IPS-20b (cell line): ENCODE data around the gene NR2E1.

Experiments
- H3K27ac ChIP-seq: one replicate; pipeline ENCODE4 v1.5.1; 2013; ENCODE audit warnings: low read length
- H3K27me3 ChIP-seq: 2 replicates; pipeline ENCODE4 v1.6.1; 2013; ENCODE audit warnings: mild to moderate bottlenecking, low read length, inconsistent platforms; ENCODE audit not compliant: insufficient read depth
- H3K36me3 ChIP-seq: 2 replicates; pipeline ENCODE4 v1.6.1; 2013; ENCODE audit warnings: low read depth, mild to moderate bottlenecking, inconsistent platforms, low read length, moderate library complexity; ENCODE audit not compliant: insufficient read depth
- H3K4me1 ChIP-seq: 2 replicates; pipeline ENCODE4 v1.6.1; 2013; ENCODE audit warnings: mild to moderate bottlenecking, control low read depth, inconsistent platforms, low read length, moderate library complexity; ENCODE audit not compliant: insufficient read depth
- H3K4me3 ChIP-seq: 2 replicates; pipeline ENCODE4 v1.5.1; 2013; ENCODE audit warnings: mild to moderate bottlenecking, low read length, inconsistent platforms
- H3K9ac ChIP-seq: 2 replicates; pipeline ENCODE4 v1.6.1; 2013; ENCODE audit warnings: low read depth, mild to moderate bottlenecking, inconsistent platforms, low read length, moderate library complexity
- H3K9me3 ChIP-seq: 2 replicates; pipeline ENCODE4 v1.6.1; 2013; ENCODE audit warnings: mild to moderate bottlenecking, low read depth, low read length, inconsistent platforms; ENCODE audit not compliant: insufficient read depth

The NR2E1 gene

DNA sequence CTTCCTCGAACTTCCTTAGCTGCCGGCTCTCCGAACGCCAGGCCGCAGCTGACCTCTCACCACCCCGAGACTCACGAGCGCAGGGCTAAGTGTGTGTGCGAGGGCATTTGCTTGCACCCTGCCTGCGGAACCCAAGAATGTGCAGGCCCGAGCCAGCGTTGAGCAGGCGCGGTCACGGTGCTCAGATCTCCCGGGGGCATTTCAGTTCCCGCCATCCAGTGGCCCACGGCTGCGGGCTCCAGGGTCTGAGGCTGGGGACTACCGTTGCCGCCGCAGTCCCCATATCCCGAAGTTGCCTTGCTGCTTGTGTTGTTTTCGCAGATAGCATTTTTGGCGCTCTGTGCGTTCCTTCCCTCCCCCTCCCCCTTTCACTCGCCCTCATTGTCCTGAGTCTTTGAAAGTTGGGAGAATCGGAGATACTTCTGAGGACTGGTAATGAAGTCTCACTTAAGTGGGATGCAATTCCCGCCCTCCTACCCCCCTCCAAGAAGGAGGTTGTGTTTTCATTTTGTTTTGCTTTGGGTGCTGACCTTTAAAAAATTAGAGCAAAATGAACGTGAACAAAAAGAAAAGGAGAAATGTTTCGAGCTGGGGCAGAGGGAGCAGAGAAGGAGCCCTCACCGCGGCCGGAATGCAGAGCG lies 1.7 kb downstream of the NR2E1 start:
- Histone ChIP-seq H3K4me3 (peak overlapping the region; percentile 46; the same call in 1 of the 2 replicates), H3K4me1 (peaks cover 16% of the 10 kb centered on the region; the same call in 1 of the 2 replicates), H3K27ac (no peak overlapping the region), H3K36me3 (no peaks in the 10 kb centered on the region), H3K9me3 (peaks cover 6% of the 10 kb centered on the region; the same call in 1 of the 2 replicates), H3K27me3 (peaks cover 100% of the 10 kb centered on the region), H3K9ac (no peak overlapping the region)

GRCh38 chr6:108168090-108168463 lies 2.3 kb downstream of the NR2E1 start:
- Histone ChIP-seq H3K9ac (no peak overlapping the region), H3K36me3 (no peaks in the 10 kb centered on the region), H3K4me1 (peaks cover 16% of the 10 kb centered on the region; the same call in 1 of the 2 replicates), H3K4me3 (peak overlapping the region; percentile 46; the same call in 1 of the 2 replicates), H3K9me3 (peaks cover 6% of the 10 kb centered on the region; the same call in 1 of the 2 replicates), H3K27ac (no peak overlapping the region), H3K27me3 (peaks cover 100% of the 10 kb centered on the region)

- Histone ChIP-seq H3K9ac (no peak overlapping the region), H3K36me3 (no peaks in the 10 kb centered on the region), H3K27me3 (peaks cover 100% of the 10 kb centered on the region)
These were observed 3.0 kb downstream of the NR2E1 start for GRCh38 chr6:108168501-108169463.

DNA sequence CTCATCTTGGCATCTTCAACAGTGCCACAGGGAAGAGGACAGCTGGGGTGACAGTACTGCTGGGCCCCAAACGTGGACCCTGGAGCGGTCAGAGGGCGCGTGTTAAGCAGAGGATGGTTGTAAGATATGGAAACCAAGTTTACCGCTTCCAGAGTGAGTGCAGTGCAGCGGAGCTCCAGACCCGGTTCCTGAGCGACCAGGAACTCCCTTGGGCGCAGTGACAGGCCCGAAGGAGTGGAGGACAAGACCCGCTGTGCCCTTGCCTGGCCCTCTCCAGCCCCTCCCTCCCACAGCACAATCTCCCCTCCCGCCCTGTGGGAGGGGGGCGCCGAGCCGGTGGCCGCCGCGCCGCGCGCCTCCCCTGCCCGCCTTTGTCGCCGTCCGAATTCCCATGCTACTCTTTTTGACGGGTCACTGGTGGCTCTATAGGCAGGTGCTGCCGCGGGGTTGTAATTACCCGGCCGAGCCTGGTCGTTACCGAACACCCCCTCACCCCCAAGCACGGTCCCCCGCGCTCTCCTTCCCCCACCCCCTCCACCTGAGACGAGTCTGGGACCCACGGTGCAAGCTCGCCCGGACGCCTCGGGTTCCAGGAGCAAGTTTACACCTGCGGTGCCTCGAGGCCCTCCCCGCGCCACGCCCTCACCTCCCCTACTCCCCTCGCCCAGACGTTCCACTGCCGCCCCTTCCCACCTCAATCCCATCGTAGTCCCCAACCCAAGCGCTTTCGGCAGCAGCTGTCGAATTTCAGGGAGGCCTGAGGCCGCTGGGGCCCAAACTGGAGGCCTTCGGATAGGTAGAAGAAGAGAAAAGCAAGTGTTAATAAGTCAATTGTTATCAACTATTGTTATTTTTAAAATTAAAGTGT lies 3.9 kb downstream of the NR2E1 start:
- no peak overlapping the region for H3K9ac ChIP-seq
- H3K27me3 ChIP-seq, result peaks cover 100% of the 10 kb centered on the region
- H3K4me1 ChIP-seq, result peaks cover 16% of the 10 kb centered on the region; the same call in 1 of the 2 replicates
- no peaks in the 10 kb centered on the region for H3K36me3 ChIP-seq
- H3K9me3 ChIP-seq, result no peaks in the 10 kb centered on the region; the same call in 1 of the 2 replicates
- H3K27ac ChIP-seq, result no peak overlapping the region
- H3K4me3 ChIP-seq, result no peak overlapping the region

More at GRCh38 chr6:108168501-108169463, 3.0 kb downstream of the NR2E1 start:
- H3K9me3 ChIP-seq, result peaks cover 4% of the 10 kb centered on the region; the same call in 1 of the 2 replicates
- peaks cover 16% of the 10 kb centered on the region; the same call in 1 of the 2 replicates for H3K4me1 ChIP-seq
- H3K27ac ChIP-seq, result no peak overlapping the region
- peak overlapping the region; percentile 38; the same call in 1 of the 2 replicates for H3K4me3 ChIP-seq

DNA sequence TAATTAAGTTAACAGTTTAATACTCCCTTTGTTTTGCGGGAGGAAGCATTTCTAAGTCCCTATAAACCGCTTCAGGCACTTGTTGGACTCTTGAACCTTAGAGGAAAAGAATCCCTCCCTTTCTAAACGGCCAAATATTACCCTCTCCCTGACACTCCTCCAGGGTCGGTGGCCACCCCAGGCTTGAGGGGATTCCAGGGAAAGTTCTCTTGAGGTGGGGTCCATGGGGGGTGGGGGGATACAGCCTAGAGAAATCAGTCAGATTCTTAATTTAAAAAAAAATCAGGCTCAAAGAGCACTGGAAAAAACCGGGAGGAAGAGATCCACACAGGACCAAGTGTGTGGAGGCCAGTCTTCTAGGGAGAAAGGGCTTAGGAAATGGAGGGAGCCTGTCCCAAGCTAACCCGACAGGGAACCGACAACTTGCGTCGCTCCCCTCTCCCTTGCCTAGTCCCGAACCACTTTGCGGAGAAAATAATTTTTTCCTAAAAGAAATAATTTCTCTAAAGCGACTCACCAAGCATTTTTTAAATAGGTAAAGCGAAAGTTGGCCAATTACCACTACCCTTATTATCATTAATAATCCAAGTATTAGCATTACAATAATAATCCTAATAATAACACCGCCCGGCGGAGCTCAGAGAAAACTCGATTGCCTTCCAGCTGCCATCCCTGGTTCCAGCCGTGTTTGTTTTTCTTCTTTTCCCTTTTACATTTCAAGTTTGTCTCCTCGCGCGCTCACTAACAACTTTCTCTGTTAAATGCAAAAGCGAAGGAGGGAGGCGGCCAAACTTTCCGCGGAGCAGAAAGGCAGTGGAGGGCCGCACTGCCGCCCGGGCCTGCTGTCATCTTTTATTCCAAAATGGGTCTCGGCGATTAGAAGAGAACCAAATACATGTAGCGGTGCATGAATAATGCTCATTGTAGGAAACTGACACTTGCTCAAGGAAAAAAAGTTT lies 4.8 kb downstream of the NR2E1 start:
- peaks cover 11% of the 10 kb centered on the region; the same call in 1 of the 2 replicates for H3K4me1 ChIP-seq
- no peak overlapping the region for H3K9ac ChIP-seq
- no peak overlapping the region for H3K27ac ChIP-seq
- peaks cover 100% of the 10 kb centered on the region for H3K27me3 ChIP-seq
- 0 out of 2 replicates have a peak overlapping the region, but pooled peaks have one; percentile 12 for H3K4me3 ChIP-seq
- H3K9me3 ChIP-seq, result no peaks in the 10 kb centered on the region; the same call in 1 of the 2 replicates
- no peaks in the 10 kb centered on the region for H3K36me3 ChIP-seq

- no peaks in the 10 kb centered on the region for H3K36me3 ChIP-seq
- 0 out of 2 replicates have a peak overlapping the region, but pooled peaks have one; percentile 12 for H3K4me3 ChIP-seq
- peaks cover 14% of the 10 kb centered on the region; the same call in 1 of the 2 replicates for H3K4me1 ChIP-seq
- H3K9me3 ChIP-seq, result no peaks in the 10 kb centered on the region; the same call in 1 of the 2 replicates
- no peak overlapping the region for H3K9ac ChIP-seq
- H3K27ac ChIP-seq, result no peak overlapping the region
- peaks cover 100% of the 10 kb centered on the region for H3K27me3 ChIP-seq
These were observed 5.6 kb downstream of the NR2E1 start for GRCh38 chr6:108171291-108171917.

DNA sequence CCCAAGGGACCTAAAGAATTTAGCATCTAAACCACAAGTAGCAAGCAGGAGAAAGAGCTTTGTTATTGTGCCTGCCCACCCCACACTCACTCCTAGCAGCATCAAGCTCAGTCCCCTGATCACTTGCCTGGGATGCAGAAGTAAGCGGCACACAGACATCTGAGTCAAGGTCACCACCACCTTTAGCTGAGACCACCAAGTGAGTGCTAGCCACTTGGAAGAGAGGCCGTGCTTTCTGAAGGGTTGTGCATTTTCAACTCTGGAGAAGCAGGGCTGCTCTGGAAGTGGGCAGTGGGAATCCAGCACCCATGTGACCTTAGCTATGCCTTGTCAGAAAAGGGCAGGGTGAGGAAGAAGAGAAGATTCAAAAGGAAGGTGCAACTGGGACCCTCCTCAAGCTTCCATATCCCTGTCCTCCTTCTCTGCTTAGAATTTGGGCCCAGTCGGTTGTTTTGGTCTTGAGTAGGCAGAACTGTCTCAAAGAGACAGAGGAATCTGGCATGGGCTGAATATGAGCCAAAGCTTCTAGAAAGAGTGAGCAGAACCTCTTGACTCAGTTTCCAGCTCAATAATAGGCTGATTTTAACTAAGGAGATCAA lies 6.2 kb downstream of the NR2E1 start:
- Histone ChIP-seq H3K9me3 (no peaks in the 10 kb centered on the region; the same call in 1 of the 2 replicates), H3K4me3 (no peak overlapping the region), H3K4me1 (peaks cover 14% of the 10 kb centered on the region; the same call in 1 of the 2 replicates), H3K9ac (no peak overlapping the region), H3K27me3 (peaks cover 100% of the 10 kb centered on the region), H3K27ac (no peak overlapping the region), H3K36me3 (no peaks in the 10 kb centered on the region)

GRCh38 chr6:108174371-108175175 lies 8.8 kb downstream of the NR2E1 start:
- H3K36me3 ChIP-seq, result no peaks in the 10 kb centered on the region
- no peaks in the 10 kb centered on the region; the same call in 1 of the 2 replicates for H3K9me3 ChIP-seq
- no peak overlapping the region for H3K27ac ChIP-seq
- peaks cover 14% of the 10 kb centered on the region; the same call in 1 of the 2 replicates for H3K4me1 ChIP-seq
- peaks cover 100% of the 10 kb centered on the region for H3K27me3 ChIP-seq
- H3K4me3 ChIP-seq, result no peak overlapping the region
- no peak overlapping the region for H3K9ac ChIP-seq

- no peak overlapping the region for H3K9ac ChIP-seq
- no peak overlapping the region for H3K27ac ChIP-seq
- no peak overlapping the region; the same call in 1 of the 2 replicates for H3K4me3 ChIP-seq
- H3K9me3 ChIP-seq, result no peaks in the 10 kb centered on the region; the same call in 1 of the 2 replicates
- no peaks in the 10 kb centered on the region for H3K36me3 ChIP-seq
- peaks cover 15% of the 10 kb centered on the region; the same call in 1 of the 2 replicates for H3K4me1 ChIP-seq
- H3K27me3 ChIP-seq, result peaks cover 98% of the 10 kb centered on the region
These were observed 9.4 kb downstream of the NR2E1 start for GRCh38 chr6:108175176-108175591.
